Sigmoid colon (tissue), 7 donors: ENCODE measurements around the gene C11orf16. TPM values are rescaled to one million over a fixed set of nuclear protein-coding genes. Genes with fewer than 3 reads are reported as not detected.

ENCODE experiments used
- DNase-seq: peaks from one replicate; pipeline ENCODE4 v3.0.0-alpha.2; 2019
- H3K27ac ChIP-seq, 4 donors: fragments of 200-600 bp; sonication (generic); one replicate each; pipeline ENCODE4 v1.5.1; 2016 to 2019; ENCODE audit warnings: mild to moderate bottlenecking in 1 of 4
- H3K27me3 ChIP-seq, 3 donors: fragments of 200-600 bp; sonication (generic); one replicate each; pipeline ENCODE4 v1.5.1; 2019; ENCODE audit warnings: mild to moderate bottlenecking in 1 of 3
- H3K36me3 ChIP-seq, 4 donors: fragments of 200-600 bp; sonication (generic); one replicate each; pipeline ENCODE4 v1.5.1; 2016 to 2019
- H3K4me1 ChIP-seq, 4 donors: fragments of 200-600 bp; sonication (generic); one replicate each; pipeline ENCODE4 v1.5.1; 2017 to 2019
- H3K4me3 ChIP-seq, 4 donors: fragments of 200-600 bp; sonication (generic); one replicate each; pipeline ENCODE4 v1.5.1; 2017 to 2019; ENCODE audit warnings: mild to moderate bottlenecking in 2 of 4, moderate library complexity in 1 of 4
- H3K9me3 ChIP-seq, 4 donors: fragments of 200-600 bp in 3 of 4; sonication (generic) in 3 of 4; one replicate each; pipeline versions ENCODE4 v1.5.1 to v1.6.1; 2013 to 2019
- EP300 ChIP-seq, 4 donors: sonication (generic); formaldehyde crosslinking; IDR thresholded peaks; one replicate each; pipeline ENCODE4 v1.6.1; 2017; ENCODE audit warnings: antibody characterized with exemption in 4 of 4
- POLR2A ChIP-seq, 2 donors: fragments of 450-650 bp; IDR thresholded peaks; one replicate each; pipeline ENCODE4 v1.6.1; 2016; ENCODE audit warnings: antibody characterized with exemption in 2 of 2, mild to moderate bottlenecking in 2 of 2, moderate library complexity in 2 of 2
- POLR2AphosphoS5 ChIP-seq, 4 donors: sonication (generic); formaldehyde crosslinking; IDR thresholded peaks; one replicate each; pipeline ENCODE4 v1.6.1; 2017; ENCODE audit warnings: antibody characterized with exemption in 4 of 4
- WGBS, 2 donors: extraction: QIAGEN DNeasy Blood & Tissue Kit; methylation state at CpG; one replicate each; pipeline ENCODE4 v1.1.7; 2013; 5-methylcytosine and 5-hydroxymethylcytosine counted together
- intact Hi-C: fragments of 100-400 bp; cut with DNase I; formaldehyde crosslinking; loops from one replicate; pipeline ENCODE4 v1.15.1; 2023
- polyA plus RNA-seq, 3 donors: library from polyadenylated mRNA; stranded (reverse); fragments of 200-250 nt; gene quantifications; one replicate each; pipeline ENCODE4 v1.2.3, GENCODE V29; 2013
- total RNA-seq, 4 donors: library from RNA; depleted of rRNA; stranded (reverse); fragments of >200 nt; gene quantifications; one replicate each; pipeline ENCODE4 v1.1.0, GENCODE V29; 2016
- TF ChIP-seq, protein P1 (sequence below), 4 experiments: fragments of 450-650 bp in 3 of 4; fragments of 200-600 bp in 1 of 4; IDR thresholded peaks; one replicate each; pipeline ENCODE4 v1.5.1; 2016 to 2019; ENCODE audit warnings: antibody characterized with exemption in 4 of 4, mild to moderate bottlenecking in 3 of 4, moderate library complexity in 2 of 4
- donor health status: healthy with polysubstance abuse.
- donor health status: Bipolar disorder and iron deficiency.
- donor health status: healthy.

The C11orf16 gene
- total and polyA plus RNA-seq, 7 donors, result not detected

DNA sequence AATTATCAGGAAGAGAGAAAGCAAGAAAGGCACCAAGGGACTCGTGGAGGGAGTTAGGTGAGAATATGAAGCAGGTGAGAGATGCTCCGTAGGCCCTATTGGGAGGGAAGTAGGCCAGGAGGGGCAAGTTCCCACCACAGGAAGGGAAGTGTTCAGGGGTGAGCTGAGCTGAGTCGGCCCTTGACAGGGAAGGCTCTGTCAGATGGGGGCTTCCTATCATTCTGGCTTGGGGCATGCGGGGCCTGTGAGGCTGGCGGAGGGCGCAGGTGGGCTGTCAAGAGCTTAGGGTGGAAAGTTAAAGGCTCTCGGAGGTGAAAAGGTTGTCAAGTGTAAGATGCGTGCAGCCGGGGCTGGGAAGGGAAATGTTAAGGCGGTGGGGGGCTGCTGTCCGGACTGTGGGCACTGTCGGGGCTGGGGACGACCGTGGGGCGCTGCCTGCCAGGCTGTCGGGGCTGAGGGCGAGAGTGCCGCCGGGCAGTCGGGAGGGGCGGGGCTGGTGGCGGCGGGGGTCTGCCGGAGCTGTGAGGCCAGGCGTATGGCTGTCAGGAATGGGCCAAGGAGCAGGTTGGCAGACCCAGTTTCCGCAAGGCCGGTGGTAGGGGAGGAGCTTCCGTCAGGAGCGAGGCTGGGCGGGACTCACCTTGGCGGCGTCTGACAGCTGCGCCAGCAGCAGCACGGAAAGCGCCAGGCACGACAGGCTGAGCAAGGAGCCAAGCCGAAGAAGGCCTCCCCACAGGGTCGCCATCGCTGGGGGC is 31.0 kb upstream of the C11orf16 start:
- DNase-seq, result peak; percentile 90
- Histone ChIP-seq H3K36me3 (no peaks in the 10 kb centered on the region), H3K4me3 (peak overlapping the region; percentile 65 to 91 (median 78)), H3K27me3 (no peaks in the 10 kb centered on the region), H3K27ac (peak overlapping the region; percentile 92 to 98 (median 96)), H3K4me1 (peaks cover 0 to 43% (median 41%) of the 10 kb centered on the region in 4 donors), H3K9me3 (no peaks in the 10 kb centered on the region)
- WGBS, 2 donors, result 1 to 3% methylated on average over 39 of the region's 39 CpGs
- intact Hi-C loops, result loop anchor here (5.0 kb wide), 3 partner anchors 91 to 281 kb away; partner anchors contain the start of genes RPL27A and TRIM66
- TF ChIP-seq POLR2AphosphoS5 (IDR thresholded peaks at IDR 0.05) (no peak), EP300 (IDR thresholded peaks at IDR 0.05) (no peak), POLR2A (IDR thresholded peaks at IDR 0.05) (no peak)
- TF ChIP-seq, protein P1, sequence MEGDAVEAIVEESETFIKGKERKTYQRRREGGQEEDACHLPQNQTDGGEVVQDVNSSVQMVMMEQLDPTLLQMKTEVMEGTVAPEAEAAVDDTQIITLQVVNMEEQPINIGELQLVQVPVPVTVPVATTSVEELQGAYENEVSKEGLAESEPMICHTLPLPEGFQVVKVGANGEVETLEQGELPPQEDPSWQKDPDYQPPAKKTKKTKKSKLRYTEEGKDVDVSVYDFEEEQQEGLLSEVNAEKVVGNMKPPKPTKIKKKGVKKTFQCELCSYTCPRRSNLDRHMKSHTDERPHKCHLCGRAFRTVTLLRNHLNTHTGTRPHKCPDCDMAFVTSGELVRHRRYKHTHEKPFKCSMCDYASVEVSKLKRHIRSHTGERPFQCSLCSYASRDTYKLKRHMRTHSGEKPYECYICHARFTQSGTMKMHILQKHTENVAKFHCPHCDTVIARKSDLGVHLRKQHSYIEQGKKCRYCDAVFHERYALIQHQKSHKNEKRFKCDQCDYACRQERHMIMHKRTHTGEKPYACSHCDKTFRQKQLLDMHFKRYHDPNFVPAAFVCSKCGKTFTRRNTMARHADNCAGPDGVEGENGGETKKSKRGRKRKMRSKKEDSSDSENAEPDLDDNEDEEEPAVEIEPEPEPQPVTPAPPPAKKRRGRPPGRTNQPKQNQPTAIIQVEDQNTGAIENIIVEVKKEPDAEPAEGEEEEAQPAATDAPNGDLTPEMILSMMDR (IDR thresholded peaks at IDR 0.05), result no peak

DNA sequence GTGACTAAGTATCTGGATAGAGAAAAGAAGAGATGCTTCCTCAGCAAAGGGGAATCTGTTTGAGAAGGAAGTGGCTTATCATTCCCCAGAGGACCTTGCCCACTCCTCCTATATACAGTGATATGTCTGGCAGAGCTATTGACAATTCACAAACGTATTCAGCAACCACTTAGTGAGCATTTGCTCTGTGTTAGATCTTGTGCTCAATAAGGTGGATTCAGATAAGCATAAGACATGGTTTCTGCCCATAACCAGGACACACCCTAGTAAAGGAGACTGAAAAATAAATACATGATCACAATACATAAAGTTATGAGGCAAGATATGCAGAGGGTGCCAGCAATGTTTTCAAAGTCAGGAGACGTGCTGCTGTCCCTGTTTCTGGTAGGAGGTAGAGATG is 30.1 kb upstream of the C11orf16 start:
- Histone ChIP-seq H3K27ac (peak overlapping the region; percentile 92 to 98 (median 96)), H3K4me1 (peaks cover 0 to 43% (median 42%) of the 10 kb centered on the region in 4 donors), H3K9me3 (no peaks in the 10 kb centered on the region), H3K27me3 (no peaks in the 10 kb centered on the region), H3K4me3 (peak overlapping the region in 2 of 4 donors; percentile 86 to 91), H3K36me3 (no peaks in the 10 kb centered on the region)
- WGBS, 2 donors, result 6 to 32% methylated on average over 2 of the region's 2 CpGs
- no peak for TF ChIP-seq POLR2A (IDR thresholded peaks at IDR 0.05)
- TF ChIP-seq EP300 (IDR thresholded peaks at IDR 0.05), result no peak
- TF ChIP-seq, protein P1 (IDR thresholded peaks at IDR 0.05), result no peak
- no peak for TF ChIP-seq POLR2AphosphoS5 (IDR thresholded peaks at IDR 0.05)
- intact Hi-C loops, result loop anchor here (5.0 kb wide), 3 partner anchors 91 to 281 kb away; partner anchors contain the start of genes RPL27A and TRIM66
- no peak for DNase-seq

DNA sequence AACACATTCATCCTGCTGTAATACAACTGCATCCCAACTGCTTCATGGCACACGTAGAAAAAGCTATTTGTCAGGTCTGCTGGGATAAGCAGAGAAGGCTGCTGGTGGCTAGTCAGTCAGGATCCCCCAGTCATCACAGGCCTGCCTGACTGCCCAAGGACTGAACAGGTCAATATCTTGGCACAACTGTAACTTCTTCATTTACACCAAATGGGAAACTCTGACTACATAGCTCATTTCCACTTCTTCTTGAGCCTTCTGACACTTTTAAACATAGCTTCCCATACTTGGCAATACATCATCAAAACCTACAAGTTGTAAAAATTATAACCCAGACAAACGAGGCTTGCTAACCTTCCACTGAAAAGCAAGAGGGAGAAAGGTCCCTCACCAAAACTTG is 28.7 kb upstream of the C11orf16 start:
- Histone ChIP-seq H3K27me3 (no peaks in the 10 kb centered on the region), H3K27ac (peak overlapping the region in 2 of 4 donors; percentile 20 to 21), H3K9me3 (no peaks in the 10 kb centered on the region), H3K4me1 (peaks cover 0 to 43% (median 42%) of the 10 kb centered on the region in 4 donors), H3K36me3 (peaks cover 0 to 6% (median under 1%) of the 10 kb centered on the region in 4 donors), H3K4me3 (no peak overlapping the region)
- TF ChIP-seq EP300 (IDR thresholded peaks at IDR 0.05), result no peak
- TF ChIP-seq, protein P1 (IDR thresholded peaks at IDR 0.05), result no peak
- no peak for TF ChIP-seq POLR2AphosphoS5 (IDR thresholded peaks at IDR 0.05)
- TF ChIP-seq POLR2A (IDR thresholded peaks at IDR 0.05), result no peak
- intact Hi-C loops, result loop anchor here (5.0 kb wide), 3 partner anchors 89 to 279 kb away; partner anchors contain the start of genes RPL27A and TRIM66
- DNase-seq, result no peak
- WGBS, 2 donors, result 47 to 70% methylated on average over 2 of the region's 2 CpGs

- H3K27ac ChIP-seq, result peak overlapping the region; percentile 71 to 79 (median 74)
- no peak for DNase-seq
- no peaks in the 10 kb centered on the region for H3K27me3 ChIP-seq
- no peak overlapping the region for H3K4me3 ChIP-seq
- peaks cover 0 to 22% (median 10%) of the 10 kb centered on the region in 4 donors for H3K36me3 ChIP-seq
- intact Hi-C loops, result loop anchor here (2.0 to 5.0 kb wide), 5 partner anchors 41 to 277 kb away; partner anchors contain the start of genes AKIP1, RPL27A and TRIM66
- H3K9me3 ChIP-seq, result no peaks in the 10 kb centered on the region
- WGBS, 2 donors, result 4 to 41% methylated on average over 2 of the region's 2 CpGs
- TF ChIP-seq, protein P1 (IDR thresholded peaks at IDR 0.05), result peak; percentile 42 to 61 (median 58)
- TF ChIP-seq EP300 (IDR thresholded peaks at IDR 0.05) (no peak), POLR2A (IDR thresholded peaks at IDR 0.05) (no peak), POLR2AphosphoS5 (IDR thresholded peaks at IDR 0.05) (peak in 1 of 4 donors; percentile 17)
- H3K4me1 ChIP-seq, result peaks cover 0 to 36% (median 33%) of the 10 kb centered on the region in 4 donors
These were observed 26.9 kb upstream of the C11orf16 start for GRCh38 chr11:8959546-8960166.
